ENCODE measurements around the gene SYNM. TPM values are rescaled to one million over a fixed set of nuclear protein-coding genes. Genes with fewer than 3 reads are reported as not detected.

The SYNM gene
- total and polyA plus RNA-seq, 2 experiments from 2014 or later = 0.74 to 3.5 TPM

GRCh38 chr15:99090011-99090699 lies 14.7 kb upstream of the SYNM start:
- Mint-ChIP-seq H3K9me3 (no peaks in the 10 kb centered on the region; the same call in 2 of the 3 replicates), H3K27ac (no peak overlapping the region; the same call in 1 of the 2 replicates), H3K4me3 (no peak overlapping the region), H3K27me3 (ENCODE audit: insufficient read depth, low read depth, poor library complexity) (peaks cover 7% of the 10 kb centered on the region), H3K4me1 (peaks cover 11% of the 10 kb centered on the region), H3K36me3 (ENCODE audit: low read depth) (peaks cover 3% of the 10 kb centered on the region; the same call in 2 of the 3 replicates)
- Histone ChIP-seq H3K36me3 (ENCODE audit: insufficient read depth) (no peaks in the 10 kb centered on the region), H3K4me3 (no peak overlapping the region), H4K20me1 (replicated peaks; ENCODE audit: insufficient read depth) (no peaks in the 10 kb centered on the region), H3K79me2 (replicated peaks; ENCODE audit: insufficient read depth) (no peaks in the 10 kb centered on the region), H3K27me3 (ENCODE audit: insufficient read depth) (no peaks in the 10 kb centered on the region), H2AFZ (peak overlapping the region; percentile 77), H3K4me1 (ENCODE audit: insufficient read depth) (peaks cover 11% of the 10 kb centered on the region), H3F3A (replicated peaks; ENCODE audit: low read depth) (no peaks in the 10 kb centered on the region), H3K9me2 (ENCODE audit: insufficient read depth) (no peaks in the 10 kb centered on the region), H3K4me2 (peak overlapping the region; percentile 21; the same call in 1 of the 2 replicates), H3K27ac (ENCODE audit: low read depth) (no peak overlapping the region)
- DNase-seq (ENCODE audit: low spot score) = no peak
- TF ChIP-seq EZH2phosphoT487 (IDR thresholded peaks at IDR 0.05; ENCODE audit: unreplicated experiment) = no peak
- no peak for TF ChIP-seq CTCF (conservative IDR thresholded peaks at IDR 0.05; ENCODE audit: low read depth in 2 of 2)
- TF ChIP-seq ETS1 (IDR thresholded peaks at IDR 0.05) = no peak
- TF ChIP-seq ZNF114 (CRISPR knock-in tag; IDR thresholded peaks at IDR 0.05) = no peak
- TF ChIP-seq ZNF331 (CRISPR knock-in tag; IDR thresholded peaks at IDR 0.05; ENCODE audit: low read depth) = no peak
- TF ChIP-seq REST (IDR thresholded peaks at IDR 0.05; ENCODE audit: unreplicated experiment) = no peak
- TF ChIP-seq CREB1 (CRISPR knock-in tag; IDR thresholded peaks at IDR 0.05; ENCODE audit: low read depth) = no peak
- no peak for TF ChIP-seq STAT1 (IDR thresholded peaks at IDR 0.05; ENCODE audit: unreplicated experiment)
- TF ChIP-seq POLR2AphosphoS5 (IDR thresholded peaks at IDR 0.05; ENCODE audit: low read depth) = no peak
- TF ChIP-seq ZNF462 (CRISPR knock-in tag; IDR thresholded peaks at IDR 0.05) = no peak
- TF ChIP-seq NANOG (IDR thresholded peaks at IDR 0.05; ENCODE audit: borderline replicate concordance) = no peak
- no peak for TF ChIP-seq EZH2 (IDR thresholded peaks at IDR 0.05; ENCODE audit: low read depth, unreplicated experiment)
- TF ChIP-seq JUNB (IDR thresholded peaks at IDR 0.05; ENCODE audit: unreplicated experiment) = no peak
- no peak for ATAC-seq
